Motor neuron (in vitro differentiated cells): Measurements from ENCODE around the gene NACA2. TPM values are rescaled to one million over a fixed set of nuclear protein-coding genes. Genes with fewer than 3 reads are reported as not detected.
"Not testable (repeated sequence)": the region's sequence is repeated elsewhere in the genome, so short reads cannot be mapped to it uniquely, and the experiment has no call there.

ENCODE experiments used
- ATAC-seq, 8 experiments: fragments of 200-7000 bp; cut with Tn5 transposase; replicated peaks in 6 of 8; 2 replicates each; pipeline ENCODE4 v1.8.0; 2021; ENCODE audit warnings: mild to moderate bottlenecking in 8 of 8, moderate library complexity in 8 of 8
- H3K27ac ChIP-seq, 2 donors: fragments of 250-450 bp; sonication (Bioruptor Pico); 2 replicates each; pipeline ENCODE4 v1.9.0; 2021; ENCODE audit warnings: antibody characterized with exemption in 2 of 2, mild to moderate bottlenecking in 2 of 2, moderate library complexity in 1 of 2
- H3K4me1 ChIP-seq, 2 donors: fragments of 250-450 bp; sonication (Bioruptor Pico); replicated peaks in 1 of 2; 2 replicates each; pipeline ENCODE4 v1.6.1; 2021; ENCODE audit warnings: antibody characterized with exemption in 2 of 2, mild to moderate bottlenecking in 2 of 2, moderate library complexity in 1 of 2
- H3K4me3 ChIP-seq, 5 donors: fragments of 250-450 bp; sonication (Bioruptor Pico); 2 replicates each; pipeline ENCODE4 v1.9.0; 2021; ENCODE audit warnings: antibody characterized with exemption in 5 of 5, mild to moderate bottlenecking in 5 of 5, moderate library complexity in 4 of 5
- WGBS, 10 experiments: fragments of 450-650 bp; shearing (Covaris generic); methylation state at CpG; one replicate each; pipeline ENCODE4 v1.0.0; 2022; 5-methylcytosine and 5-hydroxymethylcytosine counted together
- in situ Hi-C, 9 experiments: fragments of 400-800 bp; cut with MboI; loops; one replicate each; pipeline ENCODE4 v1.15.0; 2021; ENCODE audit warnings: low sequenced_read_pairs in 9 of 9, low pct_unique_long_range_greater_than_20kb in 2 of 9; ENCODE audit not compliant: unreplicated experiment in 9 of 9
- total RNA-seq, 8 experiments: library from RNA; unstranded; fragments of 300-600 nt; gene quantifications; 2 replicates each; pipeline versions ENCODE4 v1.2.3 to v1.2.4, GENCODE V29; 2022

Gene NACA2
- total RNA-seq, 8 experiments from 2014 or later: 0.25 to 0.41 TPM; not detected in 6

- Histone ChIP-seq H3K4me3 (no peak overlapping the region), H3K4me1 (no peaks in the 10 kb centered on the region), H3K27ac (no peak overlapping the region)
- in situ Hi-C loops: no loop called here
- ATAC-seq: no peak
Observed at GRCh38 chr17:61582593-61582992, 8.4 kb downstream of the NACA2 start.

- in situ Hi-C loops: no loop called here
- Histone ChIP-seq H3K27ac (no peak overlapping the region), H3K4me3 (no peak overlapping the region), H3K4me1 (no peaks in the 10 kb centered on the region)
- ATAC-seq: no peak
- WGBS, 10 experiments: 28 to 100% (median 59%) methylated on average over 1 to 3 of the region's 3 CpGs
Observed at GRCh38 chr17:61581611-61582349, 9.2 kb downstream of the NACA2 start.

DNA sequence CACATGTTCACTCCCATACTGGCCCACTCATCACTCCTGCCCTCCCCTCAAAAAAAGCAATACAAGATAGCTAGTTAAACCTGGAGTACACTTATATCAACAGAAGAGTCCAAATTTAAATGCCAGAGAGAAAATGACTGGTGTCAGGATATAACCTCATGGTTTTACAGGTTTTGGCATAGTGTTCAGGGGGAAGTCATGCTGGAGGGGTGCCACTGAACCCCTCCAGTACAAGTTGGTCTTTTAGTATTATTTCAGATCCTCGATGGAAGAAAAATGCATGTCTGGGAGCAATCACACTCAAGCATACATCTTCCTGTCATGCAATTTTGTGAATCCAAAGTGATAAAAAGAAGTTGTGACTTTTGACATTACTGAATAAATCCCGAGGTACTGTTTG, 10.5 kb downstream of the NACA2 start:
- in situ Hi-C loops: no loop called here
- 0 to 100% (median 55%) methylated on average over 1 to 2 of the region's 2 CpGs; no CpG with 5 or more reads in 4 of the 10 experiments for WGBS, 10 experiments
- no peak overlapping the region for H3K27ac ChIP-seq
- no peak overlapping the region for H3K4me3 ChIP-seq
- ATAC-seq: no peak
- no peaks in the 10 kb centered on the region for H3K4me1 ChIP-seq

DNA sequence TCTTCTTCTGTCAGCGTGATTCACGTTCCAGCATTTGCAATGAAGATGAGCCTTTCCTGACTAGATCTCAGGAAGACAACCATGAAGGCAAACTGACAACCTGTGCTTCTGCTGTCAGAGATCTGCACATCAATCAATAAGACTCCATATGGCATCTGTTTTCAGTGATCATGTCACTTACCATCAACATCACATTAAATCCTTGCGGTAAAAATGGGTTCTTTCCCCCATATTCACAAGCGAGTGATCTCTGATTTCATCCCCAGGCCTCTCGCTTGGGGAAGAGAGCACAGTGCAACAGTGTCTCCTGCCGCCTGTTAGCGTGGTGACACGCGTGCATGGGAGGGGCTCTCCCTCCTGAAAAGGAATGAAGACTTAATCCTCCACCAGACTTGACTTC, 11.1 kb downstream of the NACA2 start:
- in situ Hi-C loops: loop anchor here in 1 of 9 experiments (10.0 kb wide), 1 partner anchor 155 kb away; no protein-coding TSS in a partner anchor
- Histone ChIP-seq H3K4me3 (no peak overlapping the region), H3K27ac (no peak overlapping the region), H3K4me1 (no peaks in the 10 kb centered on the region)
- WGBS, 10 experiments: 3 to 91% (median 46%) methylated on average over 4 to 9 of the region's 9 CpGs; no CpG with 5 or more reads in 2 of the 10 experiments
- peak in 3 of 8 experiments; percentile 72 to 88 (median 86) for ATAC-seq

DNA sequence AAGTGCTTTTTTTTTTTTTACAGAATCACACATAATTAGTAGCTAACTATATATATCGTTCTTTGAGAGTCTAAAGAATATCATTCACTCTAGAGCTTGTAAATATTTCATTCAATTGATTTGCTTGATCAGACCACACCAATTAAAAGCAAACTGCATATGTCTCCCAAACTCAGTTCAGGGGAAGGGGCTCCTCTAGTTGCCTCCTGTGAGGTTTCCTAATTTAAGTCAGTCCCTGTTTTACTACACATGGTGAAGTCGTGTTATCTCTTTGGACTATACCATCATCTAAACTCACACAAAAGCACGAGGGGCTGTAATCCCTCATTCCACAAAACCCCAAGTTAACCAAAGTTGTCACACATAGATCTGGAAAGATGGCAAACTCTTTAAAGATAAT, 11.7 kb downstream of the NACA2 start:
- Histone ChIP-seq H3K27ac (no peak overlapping the region), H3K4me3 (no peak overlapping the region), H3K4me1 (no peaks in the 10 kb centered on the region)
- 15 to 93% (median 75%) methylated on average over 1 to 3 of the region's 3 CpGs; no CpG with 5 or more reads in 2 of the 10 experiments for WGBS, 10 experiments
- in situ Hi-C loops: loop anchor here in 1 of 9 experiments (10.0 kb wide), 1 partner anchor 155 kb away; no protein-coding TSS in a partner anchor
- no peak for ATAC-seq

GRCh38 chr17:61578645-61579044, 12.4 kb downstream of the NACA2 start:
- no peak overlapping the region for H3K4me3 ChIP-seq
- in situ Hi-C loops: loop anchor here in 1 of 9 experiments (10.0 kb wide), 1 partner anchor 154 kb away; no protein-coding TSS in a partner anchor
- no peaks in the 10 kb centered on the region for H3K4me1 ChIP-seq
- no peak for ATAC-seq
- 46 to 100% (median 93%) methylated on average over 1 to 4 of the region's 4 CpGs for WGBS, 10 experiments
- H3K27ac ChIP-seq: no peak overlapping the region

GRCh38 chr17:61575983-61576382, 15.0 kb downstream of the NACA2 start:
- no peaks in the 10 kb centered on the region for H3K4me1 ChIP-seq
- no peak for ATAC-seq
- H3K27ac ChIP-seq: no peak overlapping the region
- WGBS, 10 experiments: 56 to 100% (median 97%) methylated on average over 2 of the region's 2 CpGs; no CpG with 5 or more reads in 2 of the 10 experiments
- H3K4me3 ChIP-seq: no peak overlapping the region
- in situ Hi-C loops: loop anchor here in 1 of 9 experiments (10.0 kb wide), 1 partner anchor 151 kb away; no protein-coding TSS in a partner anchor

DNA sequence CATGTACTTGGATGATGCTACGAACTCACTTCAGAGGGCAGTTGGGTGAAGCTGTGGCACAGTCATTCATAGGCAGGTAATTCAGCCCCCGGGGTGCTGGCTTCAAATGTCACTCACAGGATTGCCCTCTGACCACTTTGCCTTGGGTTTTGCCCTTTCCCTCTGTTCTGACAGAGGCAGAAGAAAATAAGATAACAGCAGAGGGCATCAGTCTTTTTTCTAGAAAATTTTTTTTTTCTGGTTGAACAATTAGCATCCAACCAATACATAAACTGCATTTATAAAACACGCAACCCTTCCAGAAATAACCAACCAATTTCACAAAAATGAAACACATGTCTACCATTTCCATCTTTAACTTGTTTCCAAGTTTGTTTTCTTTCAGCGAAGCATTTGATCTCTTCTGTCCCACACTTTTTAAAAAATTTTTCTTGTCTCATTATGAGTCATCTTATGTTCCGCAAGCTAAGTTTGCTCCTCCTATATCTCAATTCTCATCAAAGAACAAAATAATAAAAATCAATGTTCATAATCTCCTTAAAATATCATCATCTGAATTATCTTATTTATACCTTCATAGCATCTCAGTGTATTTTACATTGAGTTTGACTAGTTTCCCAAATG, 15.6 kb downstream of the NACA2 start:
- Histone ChIP-seq H3K4me3 (no peak overlapping the region), H3K27ac (no peak overlapping the region), H3K4me1 (no peaks in the 10 kb centered on the region)
- in situ Hi-C loops: loop anchor here in 1 of 9 experiments (10.0 kb wide), 1 partner anchor 151 kb away; no protein-coding TSS in a partner anchor
- 60 to 98% (median 77%) methylated on average over 2 to 4 of the region's 5 CpGs for WGBS, 10 experiments
- ATAC-seq: no peak

DNA sequence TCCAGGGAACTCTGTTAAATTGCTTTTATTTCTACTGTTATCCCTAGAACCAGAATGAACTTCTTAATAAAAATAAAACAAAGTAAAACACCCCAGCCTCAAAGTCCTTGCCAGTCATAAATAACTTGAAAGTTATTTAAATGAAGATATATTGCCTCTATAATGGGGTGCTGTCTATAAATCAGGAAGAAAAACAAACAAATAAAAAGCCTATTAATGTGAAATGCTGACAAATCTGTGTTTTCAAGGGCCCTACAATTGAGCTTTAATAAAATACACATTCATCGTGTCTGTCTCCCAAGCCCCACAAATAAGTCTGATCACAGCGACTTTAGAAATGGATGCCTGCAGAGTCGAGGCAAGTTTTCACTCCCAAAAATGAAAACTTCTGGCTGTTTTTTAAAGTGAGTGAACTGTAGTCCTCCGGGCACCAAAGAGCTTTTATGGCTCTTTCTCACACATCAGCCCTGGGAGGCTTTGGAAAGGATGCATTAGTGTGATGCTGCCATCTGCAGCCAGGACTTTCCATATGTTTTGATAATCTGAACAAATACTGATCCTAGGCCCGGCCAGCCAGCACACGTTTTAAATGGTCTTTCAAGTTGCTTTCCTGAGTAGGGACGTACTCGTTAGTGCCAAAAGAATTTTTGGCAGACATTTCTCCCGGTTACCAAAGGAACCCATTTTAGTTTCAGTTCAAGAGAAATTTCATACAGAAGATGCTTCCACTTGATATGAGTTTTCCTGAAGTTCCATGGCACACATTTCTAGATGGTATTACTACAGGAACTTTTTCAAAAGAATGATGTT, 16.3 kb downstream of the NACA2 start:
- no peak overlapping the region for H3K27ac ChIP-seq
- peak in 4 of 8 experiments; percentile 56 to 92 (median 76) for ATAC-seq
- no peaks in the 10 kb centered on the region for H3K4me1 ChIP-seq
- H3K4me3 ChIP-seq: no peak overlapping the region
- WGBS, 10 experiments: 4 to 86% (median 35%) methylated on average over 2 to 8 of the region's 9 CpGs; no CpG with 5 or more reads in 1 of the 10 experiments
- in situ Hi-C loops: loop anchor here in 2 of 9 experiments (10.0 to 25.0 kb wide), 2 partner anchors 137 to 150 kb away; no protein-coding TSS in a partner anchor

DNA sequence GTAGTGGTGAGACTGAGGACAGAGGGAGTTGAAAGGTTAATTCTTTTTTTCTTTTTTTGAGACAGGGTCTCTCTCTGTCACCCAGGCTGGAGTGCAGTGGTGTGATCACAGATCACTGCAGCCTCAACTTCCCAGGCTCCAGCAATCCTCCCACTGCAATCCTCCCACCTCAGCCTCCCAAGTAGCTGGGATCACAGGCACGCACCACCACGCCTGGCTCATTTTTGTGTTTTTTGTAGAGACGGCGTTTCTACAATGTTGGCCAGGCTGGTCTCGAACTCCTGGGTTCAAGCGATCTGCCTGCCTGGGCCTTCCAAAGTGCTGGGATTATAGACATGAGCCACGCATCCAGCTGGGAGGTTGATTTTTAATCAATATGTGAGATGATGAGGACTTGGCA, 18.5 kb downstream of the NACA2 start:
- in situ Hi-C loops: loop anchor here in 2 of 9 experiments (10.0 to 25.0 kb wide), 2 partner anchors 135 to 148 kb away; no protein-coding TSS in a partner anchor
- not testable (repeated sequence) for H3K4me1 ChIP-seq, ATAC-seq, H3K27ac ChIP-seq, H3K4me3 ChIP-seq
- WGBS, 10 experiments: 85 to 100% (median 94%) methylated on average over 1 to 6 of the region's 7 CpGs; no CpG with 5 or more reads in 4 of the 10 experiments

GRCh38 chr17:61571624-61572023, 19.4 kb downstream of the NACA2 start:
- no peak overlapping the region for H3K4me3 ChIP-seq
- no peaks in the 10 kb centered on the region for H3K4me1 ChIP-seq
- WGBS, 10 experiments: 57 to 100% (median 83%) methylated on average over 1 of the region's 1 CpG; no CpG with 5 or more reads in 4 of the 10 experiments
- in situ Hi-C loops: loop anchor here in 2 of 9 experiments (10.0 to 25.0 kb wide), 2 partner anchors 134 to 147 kb away; no protein-coding TSS in a partner anchor
- no peak overlapping the region for H3K27ac ChIP-seq
- ATAC-seq: no peak

DNA sequence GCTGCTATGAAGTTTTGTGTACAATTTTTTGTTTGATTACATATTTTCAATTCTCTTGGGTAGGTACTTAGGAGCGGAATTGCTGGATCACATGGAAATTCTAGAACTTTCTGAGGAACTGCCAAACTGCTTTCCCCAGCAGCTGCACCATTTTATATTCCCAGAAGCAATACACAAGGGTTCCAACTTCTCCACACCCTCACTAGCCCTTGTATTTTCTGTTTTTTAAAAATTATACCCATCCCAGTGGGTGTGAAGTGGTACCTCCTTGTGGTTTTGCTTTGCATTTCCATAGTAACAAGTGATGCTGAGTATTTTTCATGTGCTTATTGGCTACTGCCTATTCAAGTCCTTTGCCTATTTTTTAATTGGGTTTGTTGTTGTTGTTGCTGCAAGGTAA, 20.9 kb downstream of the NACA2 start:
- Histone ChIP-seq H3K27ac (no peak overlapping the region), H3K4me1 (no peaks in the 10 kb centered on the region), H3K4me3 (no peak overlapping the region)
- WGBS, 10 experiments: 60 to 100% (median 100%) methylated on average over 1 of the region's 1 CpG; no CpG with 5 or more reads in 2 of the 10 experiments
- in situ Hi-C loops: loop anchor here in 2 of 9 experiments (10.0 to 25.0 kb wide), 2 partner anchors 133 to 145 kb away; no protein-coding TSS in a partner anchor
- peak in 1 of 8 experiments; percentile 20 for ATAC-seq
